Rectal smooth muscle tissue (tissue), 1 donor: ENCODE results near the gene CCDC9B.

Experiments
- H3K27ac ChIP-seq: one replicate; pipeline ENCODE4 v1.7.0; 2013; ENCODE audit warnings: low read depth, low read length, inconsistent platforms
- H3K27me3 ChIP-seq: one replicate; pipeline ENCODE4 v1.7.0; 2013; ENCODE audit warnings: low read length; ENCODE audit not compliant: control insufficient read depth, insufficient read depth
- H3K36me3 ChIP-seq: one replicate; pipeline ENCODE4 v1.7.0; 2013; ENCODE audit warnings: low read length; ENCODE audit not compliant: control insufficient read depth, insufficient read depth
- H3K4me1 ChIP-seq: one replicate; pipeline ENCODE4 v1.7.0; 2013; ENCODE audit warnings: low read length; ENCODE audit not compliant: control insufficient read depth, insufficient read depth
- H3K4me3 ChIP-seq: one replicate; pipeline ENCODE4 v1.7.0; 2013; ENCODE audit warnings: low read length
- H3K9ac ChIP-seq: one replicate; pipeline ENCODE4 v1.7.0; 2013; ENCODE audit warnings: low read length

CCDC9B gene

GRCh38 chr15:40340740-40341400 lies at the start of gene CCDC9B:
Gene CCDC9B (minus strand): TSS chr15:40340939. CDS start chr15:40340819, 120 bp downstream.
- Histone ChIP-seq H3K36me3 (peaks cover 5% of the 10 kb centered on the region), H3K4me1 (peaks cover 48% of the 10 kb centered on the region), H3K9ac (peak within 1 kb of the TSS; percentile 88)

GRCh38 chr15:40389824-40390595 lies 49.3 kb upstream of the CCDC9B start:
- no peaks in the 10 kb centered on the region for H3K27me3 ChIP-seq
- H3K4me3 ChIP-seq = no peak overlapping the region
- no peak overlapping the region for H3K9ac ChIP-seq
- no peaks in the 10 kb centered on the region for H3K4me1 ChIP-seq
- H3K36me3 ChIP-seq = peaks cover 19% of the 10 kb centered on the region
- H3K27ac ChIP-seq = no peak overlapping the region

More at GRCh38 chr15:40340740-40341400, at the start of gene CCDC9B:
- H3K27me3 ChIP-seq = no peaks in the 10 kb centered on the region
- H3K27ac ChIP-seq = peak within 1 kb of the TSS; percentile 98
- H3K4me3 ChIP-seq = peak within 1 kb of the TSS; percentile 63

GRCh38 chr15:40388941-40389823 lies 48.4 kb upstream of the CCDC9B start:
- no peak overlapping the region for H3K4me3 ChIP-seq
- no peak overlapping the region for H3K27ac ChIP-seq
- H3K4me1 ChIP-seq = no peaks in the 10 kb centered on the region
- H3K9ac ChIP-seq = no peak overlapping the region
- peaks cover 19% of the 10 kb centered on the region for H3K36me3 ChIP-seq
- no peaks in the 10 kb centered on the region for H3K27me3 ChIP-seq

- no peak overlapping the region for H3K4me3 ChIP-seq
- no peak overlapping the region for H3K9ac ChIP-seq
- H3K36me3 ChIP-seq = peaks cover 12% of the 10 kb centered on the region
- H3K27me3 ChIP-seq = no peaks in the 10 kb centered on the region
- peaks cover 3% of the 10 kb centered on the region for H3K4me1 ChIP-seq
- no peak overlapping the region for H3K27ac ChIP-seq
These were observed 45.7 kb upstream of the CCDC9B start for GRCh38 chr15:40386480-40386879.

GRCh38 chr15:40382580-40383456 lies 42.1 kb upstream of the CCDC9B start, which contains the start of gene KNSTRN:
Gene KNSTRN (plus strand): TSS chr15:40382721. CDS start chr15:40382836, 115 bp downstream.
- Histone ChIP-seq H3K9ac (peak within 1 kb of the TSS; percentile 58), H3K4me3 (peak within 1 kb of the TSS; percentile 78), H3K27me3 (no peaks in the 10 kb centered on the region), H3K4me1 (peaks cover 3% of the 10 kb centered on the region), H3K27ac (no peak within 1 kb of the TSS), H3K36me3 (peaks cover 5% of the 10 kb centered on the region)

DNA sequence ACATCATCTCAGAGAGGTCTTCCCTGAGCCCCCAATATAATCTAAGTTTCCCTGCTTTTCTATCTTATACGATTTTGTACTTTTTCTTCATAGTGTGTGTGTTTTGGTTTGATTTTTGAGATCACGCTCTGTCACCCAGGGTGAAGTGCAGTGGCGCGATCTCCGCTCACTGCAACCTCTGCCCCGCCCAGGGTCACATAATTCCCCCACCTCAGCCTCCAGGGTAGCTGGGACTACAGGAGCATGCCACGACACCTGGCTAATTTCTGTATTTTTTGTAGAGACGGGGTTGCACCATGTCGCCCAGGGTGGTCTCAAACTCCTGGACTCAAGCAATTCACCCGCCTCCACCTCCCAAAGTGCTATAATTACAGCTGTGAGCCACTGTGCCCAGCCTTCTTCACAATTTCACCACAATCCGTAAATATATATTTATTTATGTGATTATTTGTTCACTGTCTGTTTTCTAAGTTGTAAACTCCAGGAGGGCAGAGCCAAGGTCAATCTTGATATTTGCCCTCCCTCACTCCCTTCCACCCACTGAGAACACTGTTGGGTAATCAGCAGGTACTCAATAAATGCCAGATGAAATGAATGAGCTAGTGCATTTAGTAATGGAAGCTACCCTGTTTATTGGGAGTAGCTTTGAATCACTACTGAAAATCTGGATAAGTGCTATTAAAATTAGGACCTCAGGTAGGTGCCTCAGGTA lies 41.2 kb upstream of the CCDC9B start:
- Histone ChIP-seq H3K4me3 (no peak overlapping the region), H3K36me3 (peaks cover 5% of the 10 kb centered on the region), H3K4me1 (peaks cover 3% of the 10 kb centered on the region)

GRCh38 chr15:40380636-40381035 lies 39.9 kb upstream of the CCDC9B start:
- no peak overlapping the region for H3K4me3 ChIP-seq
- H3K27ac ChIP-seq = no peak overlapping the region
- H3K27me3 ChIP-seq = no peaks in the 10 kb centered on the region
- H3K4me1 ChIP-seq = peaks cover 3% of the 10 kb centered on the region
- H3K36me3 ChIP-seq = no peaks in the 10 kb centered on the region
- no peak overlapping the region for H3K9ac ChIP-seq

More for the DNA sequence above, 41.2 kb upstream of the CCDC9B start:
- H3K27ac ChIP-seq = no peak overlapping the region
- H3K27me3 ChIP-seq = no peaks in the 10 kb centered on the region
- H3K9ac ChIP-seq = no peak overlapping the region

GRCh38 chr15:40379853-40380252 lies 39.1 kb upstream of the CCDC9B start:
- Histone ChIP-seq H3K36me3 (no peaks in the 10 kb centered on the region), H3K9ac (no peak overlapping the region), H3K4me3 (no peak overlapping the region), H3K27ac (no peak overlapping the region), H3K4me1 (peaks cover 3% of the 10 kb centered on the region), H3K27me3 (no peaks in the 10 kb centered on the region)

DNA sequence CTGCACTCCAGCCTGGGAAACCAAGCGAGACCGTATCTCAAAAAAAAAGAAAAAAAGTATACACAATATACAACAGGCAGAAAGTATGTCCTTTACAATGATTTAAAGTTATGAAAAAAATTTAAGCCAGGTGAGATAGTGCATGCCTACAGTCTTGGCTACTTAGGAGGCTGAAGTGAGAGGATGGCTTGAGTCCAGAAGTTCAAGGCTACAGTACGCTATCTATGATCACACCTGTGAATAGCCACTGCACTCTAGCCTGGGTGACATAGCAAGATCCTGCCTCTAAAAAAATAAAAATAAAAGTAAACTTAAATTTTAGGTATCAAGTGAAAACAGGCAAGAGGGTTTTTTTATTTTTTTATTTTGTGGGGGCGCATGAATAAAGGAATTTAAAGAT lies 38.6 kb upstream of the CCDC9B start:
- Histone ChIP-seq H3K27ac (no peak overlapping the region), H3K27me3 (no peaks in the 10 kb centered on the region), H3K9ac (no peak overlapping the region), H3K36me3 (no peaks in the 10 kb centered on the region), H3K4me3 (no peak overlapping the region), H3K4me1 (peaks cover 3% of the 10 kb centered on the region)

DNA sequence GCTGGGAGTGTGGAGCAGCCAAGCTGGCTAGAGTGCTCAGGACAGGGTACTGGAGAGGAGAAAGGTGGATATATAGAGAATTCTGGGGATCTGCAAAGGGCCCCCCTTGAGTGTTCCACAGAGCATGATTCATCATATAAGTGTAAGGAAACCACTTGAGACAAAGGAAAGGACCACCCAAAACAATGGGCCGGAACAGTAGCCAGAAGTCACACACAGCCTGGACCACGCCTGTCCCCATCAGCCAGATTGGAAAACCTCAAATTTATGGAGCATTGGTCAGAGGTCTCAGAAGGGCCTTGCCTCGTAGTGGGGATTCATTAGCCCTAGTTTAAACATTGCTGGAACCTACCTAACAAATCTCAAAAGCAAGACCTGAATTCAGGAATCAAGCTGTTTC lies 36.9 kb upstream of the CCDC9B start:
- Histone ChIP-seq H3K4me3 (no peak overlapping the region), H3K27ac (no peak overlapping the region), H3K36me3 (no peaks in the 10 kb centered on the region), H3K9ac (no peak overlapping the region), H3K4me1 (no peaks in the 10 kb centered on the region), H3K27me3 (no peaks in the 10 kb centered on the region)

- no peak overlapping the region for H3K4me3 ChIP-seq
- no peaks in the 10 kb centered on the region for H3K27me3 ChIP-seq
- H3K9ac ChIP-seq = no peak overlapping the region
- H3K36me3 ChIP-seq = no peaks in the 10 kb centered on the region
- H3K4me1 ChIP-seq = no peaks in the 10 kb centered on the region
- no peak overlapping the region for H3K27ac ChIP-seq
These were observed 32.2 kb upstream of the CCDC9B start for GRCh38 chr15:40372981-40373380.
